Hindlimb muscle (tissue), 1 donor: Measurements from ENCODE around the gene FLG2. TPM values are rescaled to one million over a fixed set of nuclear protein-coding genes. Genes with fewer than 3 reads are reported as not detected.

ENCODE experiments used
- DNase-seq: peaks from one replicate; pipeline ENCODE4 v3.0.0-alpha.2; 2013
- polyA plus RNA-seq: library from polyadenylated mRNA; unstranded; fragments of 120-200 nt; gene quantifications from one replicate; pipeline ENCODE4 v1.2.1, GENCODE V29; 2013; ENCODE audit not compliant: insufficient read length

Gene FLG2
- polyA plus RNA-seq, result 0.12 TPM

GRCh38 chr1:152359906-152360305 lies at the start of gene FLG2:
FLG2 (minus strand) TSS chr1:152360006; CDS start chr1:152358884, 1,122 bp downstream.
- DNase-seq, result no peak

- no peak for DNase-seq
Measured at GRCh38 chr1:152408664-152409063, 48.9 kb upstream of the FLG2 start.

GRCh38 chr1:152398812-152399698 lies 39.2 kb upstream of the FLG2 start:
- DNase-seq, result no peak

GRCh38 chr1:152397474-152397873 lies 37.7 kb upstream of the FLG2 start:
- DNase-seq, result no peak

- no peak for DNase-seq
Measured at GRCh38 chr1:152394151-152394550, 34.3 kb upstream of the FLG2 start.

GRCh38 chr1:152392909-152393308 lies 33.1 kb upstream of the FLG2 start:
- DNase-seq, result no peak

GRCh38 chr1:152388889-152389288 lies 29.1 kb upstream of the FLG2 start:
- DNase-seq, result no peak

- DNase-seq, result no peak
Measured at GRCh38 chr1:152386940-152387339, 27.1 kb upstream of the FLG2 start.

GRCh38 chr1:152380932-152381331 lies 21.1 kb upstream of the FLG2 start:
- DNase-seq, result no peak

GRCh38 chr1:152374451-152374850 lies 14.6 kb upstream of the FLG2 start:
- no peak for DNase-seq

GRCh38 chr1:152372672-152373071 lies 12.9 kb upstream of the FLG2 start:
- DNase-seq, result no peak

GRCh38 chr1:152367436-152367835 lies 7.6 kb upstream of the FLG2 start:
- no peak for DNase-seq

GRCh38 chr1:152356736-152357135 lies 3.1 kb downstream of the FLG2 start:
- no peak for DNase-seq

- no peak for DNase-seq
Measured at GRCh38 chr1:152349611-152350010, 10.2 kb downstream of the FLG2 start.

- DNase-seq, result no peak
Measured at GRCh38 chr1:152348447-152348846, 11.4 kb downstream of the FLG2 start.

- DNase-seq, result peak; percentile 28
Measured at GRCh38 chr1:152347116-152347728, 12.6 kb downstream of the FLG2 start.

GRCh38 chr1:152344438-152344837 lies 15.4 kb downstream of the FLG2 start:
- DNase-seq, result no peak

- peak; percentile 51 for DNase-seq
Measured at GRCh38 chr1:152343006-152343405, 16.8 kb downstream of the FLG2 start.

GRCh38 chr1:152335399-152335798 lies 24.4 kb downstream of the FLG2 start:
- DNase-seq, result no peak

GRCh38 chr1:152328801-152329391 lies 30.9 kb downstream of the FLG2 start:
- DNase-seq, result no peak

- DNase-seq, result no peak
Measured at GRCh38 chr1:152325111-152325510, 34.7 kb downstream of the FLG2 start, which contains the start of gene FLG. FLG (minus strand) TSS chr1:152325239; CDS start chr1:152315456, 9,783 bp downstream.

- DNase-seq, result no peak
Measured at GRCh38 chr1:152313970-152314369, 45.8 kb downstream of the FLG2 start.

GRCh38 chr1:152313319-152313801 lies 46.4 kb downstream of the FLG2 start:
- DNase-seq, result no peak
